PFSK-1 (cell line): ENCODE data around the gene OPRD1.

Source experiments
- FOXP2 ChIP-seq: optimal IDR thresholded peaks from 2 replicates; pipeline ENCODE3; 2011; ENCODE audit warnings: borderline replicate concordance, control low read depth, inconsistent platforms; ENCODE audit not compliant: insufficient read depth; ENCODE audit errors: extremely low read length, extremely low read depth
- POLR2AphosphoS5 ChIP-seq: IDR thresholded peaks from 2 replicates; pipeline ENCODE4 v1.6.1; 2012; ENCODE audit warnings: low read depth, mild to moderate bottlenecking, control low read depth, low read length, moderate library complexity
- SIN3A ChIP-seq: IDR thresholded peaks from 2 replicates; pipeline ENCODE4 v1.6.1; 2012; ENCODE audit warnings: mild to moderate bottlenecking, low read length, moderate library complexity, borderline replicate concordance; ENCODE audit not compliant: insufficient read depth
- TAF1 ChIP-seq: IDR thresholded peaks from 2 replicates; pipeline ENCODE4 v1.6.1; 2012; ENCODE audit warnings: low read length, control low read depth, borderline replicate concordance; ENCODE audit not compliant: insufficient read depth
- TF ChIP-seq, protein P1 (sequence below), 2 experiments: IDR thresholded peaks; 2 replicates each; pipeline versions ENCODE4 v1.6.1 to v1.8.0; 2011 to 2012; ENCODE audit warnings: low read depth in 2 of 2, low read length in 2 of 2, control low read depth in 1 of 2, inconsistent platforms in 1 of 2, mild to moderate bottlenecking in 1 of 2, moderate library complexity in 1 of 2; ENCODE audit not compliant: insufficient read depth in 1 of 2

The OPRD1 gene

DNA sequence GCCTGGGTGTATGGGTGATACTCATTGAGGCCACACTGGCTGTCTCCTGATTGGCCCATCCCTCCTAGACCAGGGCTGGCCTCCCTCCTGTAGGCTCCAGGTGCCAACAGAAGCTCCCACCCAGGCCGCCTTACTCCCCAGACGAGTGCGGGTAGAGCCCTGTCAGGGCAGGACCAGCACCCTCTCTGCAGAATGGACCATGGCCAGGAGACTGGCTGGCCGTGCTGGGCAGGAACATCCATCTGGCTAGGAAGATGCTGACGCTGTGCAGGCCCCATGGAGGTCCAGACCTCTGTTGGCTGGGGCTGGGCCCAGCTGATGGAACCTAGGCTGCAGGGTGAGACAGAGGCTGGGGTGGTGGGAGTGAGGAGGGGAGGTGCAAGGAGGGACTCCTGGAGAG is 77.4 kb downstream of the OPRD1 start:
- TF ChIP-seq SIN3A (no peak), FOXP2 (no peak), POLR2AphosphoS5 (no peak), TAF1 (no peak)
- TF ChIP-seq, protein P1, sequence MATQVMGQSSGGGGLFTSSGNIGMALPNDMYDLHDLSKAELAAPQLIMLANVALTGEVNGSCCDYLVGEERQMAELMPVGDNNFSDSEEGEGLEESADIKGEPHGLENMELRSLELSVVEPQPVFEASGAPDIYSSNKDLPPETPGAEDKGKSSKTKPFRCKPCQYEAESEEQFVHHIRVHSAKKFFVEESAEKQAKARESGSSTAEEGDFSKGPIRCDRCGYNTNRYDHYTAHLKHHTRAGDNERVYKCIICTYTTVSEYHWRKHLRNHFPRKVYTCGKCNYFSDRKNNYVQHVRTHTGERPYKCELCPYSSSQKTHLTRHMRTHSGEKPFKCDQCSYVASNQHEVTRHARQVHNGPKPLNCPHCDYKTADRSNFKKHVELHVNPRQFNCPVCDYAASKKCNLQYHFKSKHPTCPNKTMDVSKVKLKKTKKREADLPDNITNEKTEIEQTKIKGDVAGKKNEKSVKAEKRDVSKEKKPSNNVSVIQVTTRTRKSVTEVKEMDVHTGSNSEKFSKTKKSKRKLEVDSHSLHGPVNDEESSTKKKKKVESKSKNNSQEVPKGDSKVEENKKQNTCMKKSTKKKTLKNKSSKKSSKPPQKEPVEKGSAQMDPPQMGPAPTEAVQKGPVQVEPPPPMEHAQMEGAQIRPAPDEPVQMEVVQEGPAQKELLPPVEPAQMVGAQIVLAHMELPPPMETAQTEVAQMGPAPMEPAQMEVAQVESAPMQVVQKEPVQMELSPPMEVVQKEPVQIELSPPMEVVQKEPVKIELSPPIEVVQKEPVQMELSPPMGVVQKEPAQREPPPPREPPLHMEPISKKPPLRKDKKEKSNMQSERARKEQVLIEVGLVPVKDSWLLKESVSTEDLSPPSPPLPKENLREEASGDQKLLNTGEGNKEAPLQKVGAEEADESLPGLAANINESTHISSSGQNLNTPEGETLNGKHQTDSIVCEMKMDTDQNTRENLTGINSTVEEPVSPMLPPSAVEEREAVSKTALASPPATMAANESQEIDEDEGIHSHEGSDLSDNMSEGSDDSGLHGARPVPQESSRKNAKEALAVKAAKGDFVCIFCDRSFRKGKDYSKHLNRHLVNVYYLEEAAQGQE (IDR thresholded peaks at IDR 0.05; ENCODE audit: insufficient read depth in 1 of 2, low read depth in 2 of 2, low read length in 2 of 2) = no peak

GRCh38 chr1:28890435-28890834 is 78.5 kb downstream of the OPRD1 start:
- no peak for TF ChIP-seq TAF1
- no peak for TF ChIP-seq POLR2AphosphoS5
- TF ChIP-seq SIN3A = no peak
- TF ChIP-seq, protein P1 (IDR thresholded peaks at IDR 0.05; ENCODE audit: insufficient read depth in 1 of 2, low read depth in 2 of 2, low read length in 2 of 2) = no peak
- TF ChIP-seq FOXP2 = no peak

DNA sequence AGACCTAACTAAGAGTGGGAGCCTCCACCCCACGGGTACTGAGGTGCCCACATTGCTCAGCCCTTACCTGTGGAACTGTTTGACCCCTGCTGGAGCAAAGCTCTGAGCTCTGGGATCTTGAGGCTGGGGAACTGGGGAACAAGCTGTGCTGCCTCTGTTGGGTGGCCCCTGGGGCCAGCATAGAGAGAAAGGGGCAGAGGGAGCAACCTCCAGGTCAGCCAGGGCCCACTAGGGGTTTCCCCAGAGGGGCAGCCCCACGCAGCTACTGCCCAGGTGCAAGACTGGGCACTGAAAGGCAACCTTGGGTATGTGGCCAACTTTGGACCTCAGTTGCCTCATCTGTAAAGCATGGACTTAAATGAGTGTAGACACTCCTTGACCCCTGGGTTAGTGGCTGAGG is 78.9 kb downstream of the OPRD1 start:
- TF ChIP-seq TAF1 (no peak), POLR2AphosphoS5 (no peak), SIN3A (no peak), FOXP2 (no peak)
- TF ChIP-seq, protein P1 (IDR thresholded peaks at IDR 0.05; ENCODE audit: insufficient read depth in 1 of 2, low read depth in 2 of 2, low read length in 2 of 2) = no peak

DNA sequence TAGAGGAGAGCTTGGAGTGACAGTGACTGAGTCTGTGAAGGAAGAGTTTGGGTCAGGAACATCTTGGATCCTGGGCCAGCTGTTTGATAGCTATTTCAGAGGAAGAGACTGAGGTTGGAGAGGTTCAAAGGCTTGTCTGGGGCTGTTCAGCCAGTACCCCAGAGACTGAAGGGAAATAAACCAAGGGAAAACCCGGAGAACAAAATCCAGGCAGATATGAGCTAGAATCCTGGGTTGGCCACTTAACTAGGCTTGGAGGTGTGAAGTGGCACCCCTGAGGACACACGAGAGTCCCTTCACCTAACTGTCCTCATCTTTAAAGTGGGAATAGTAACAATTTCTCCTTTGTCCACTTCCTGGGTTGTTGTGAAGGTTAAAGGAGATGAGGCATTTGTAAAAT is 79.3 kb downstream of the OPRD1 start:
- TF ChIP-seq FOXP2 = no peak
- TF ChIP-seq SIN3A = no peak
- no peak for TF ChIP-seq TAF1
- TF ChIP-seq, protein P1 (IDR thresholded peaks at IDR 0.05; ENCODE audit: insufficient read depth in 1 of 2, low read depth in 2 of 2, low read length in 2 of 2) = no peak
- TF ChIP-seq POLR2AphosphoS5 = no peak
